HEK293 (cell line): ENCODE data around the gene ADCY1.
"Not testable (repeated sequence)": the region's sequence is repeated elsewhere in the genome, so short reads cannot be mapped to it uniquely, and the experiment has no call there.

ENCODE experiments used
- CTCF ChIA-PET: fragments of 350-600 bp; formaldehyde crosslinking; extraction: SDS; loops from one replicate; lab custom pipeline; 2021; ENCODE audit warnings: antibody characterized with exemption; lab: Yijun Ruan, JAX
- POLR2A ChIA-PET: fragments of 300-600 bp; formaldehyde crosslinking; extraction: SDS; loops from one replicate; lab custom pipeline; 2020; ENCODE audit warnings: antibody characterized with exemption, inconsistent platforms; lab: Yijun Ruan, JAX
- H3K27ac ChIP-seq: fragments of 200-500 bp; sonication (Bioruptor generic); 2 replicates; pipeline ENCODE4 v1.5.1; 2014; ENCODE audit warnings: low read depth, low read length, control low read depth, inconsistent platforms; ENCODE audit errors: extremely low read depth
- H3K36me3 ChIP-seq, 2 experiments: fragments of 200-500 bp in 1 of 2; sonication (Bioruptor generic) in 1 of 2; 1 replicate in 1 of 2; 2 replicates in 1 of 2; pipeline ENCODE4 v1.5.1; 2014 to 2017; ENCODE audit warnings: inconsistent platforms in 2 of 2, low read length in 2 of 2; ENCODE audit not compliant: control insufficient read depth in 2 of 2, insufficient read depth in 1 of 2
- H3K4me1 ChIP-seq: fragments of 200-500 bp; sonication (Bioruptor generic); 2 replicates; pipeline ENCODE4 v1.5.1; 2014; ENCODE audit warnings: mild to moderate bottlenecking, low read length, inconsistent platforms; ENCODE audit not compliant: control insufficient read depth, insufficient read depth
- H3K4me3 ChIP-seq: 2 replicates; pipeline ENCODE4 v1.5.1; 2011; ENCODE audit warnings: low read depth, mild to moderate bottlenecking, control low read depth, low read length, moderate library complexity
- H3K9me3 ChIP-seq: fragments of 200-500 bp; sonication (Bioruptor generic); 2 replicates; pipeline ENCODE4 v1.5.1; 2014; ENCODE audit warnings: low read depth, low read length, inconsistent platforms; ENCODE audit not compliant: control insufficient read depth, insufficient read depth
- GLIS1 ChIP-seq: fragments of 450-650 bp; formaldehyde crosslinking; IDR thresholded peaks from 2 replicates; pipeline ENCODE4 v1.5.1; 2016; ENCODE audit warnings: missing biosample characterization, missing genetic modification characterization
- ZBTB20 ChIP-seq: fragments of 450-650 bp; formaldehyde crosslinking; IDR thresholded peaks from 2 replicates; pipeline ENCODE4 v1.5.1; 2016; ENCODE audit warnings: missing biosample characterization, missing genetic modification characterization
- ZIC2 ChIP-seq: fragments of 450-650 bp; formaldehyde crosslinking; IDR thresholded peaks from 2 replicates; pipeline ENCODE4 v1.5.1; 2016; ENCODE audit warnings: missing biosample characterization, missing genetic modification characterization
- ZNF133 ChIP-seq: fragments of 450-650 bp; formaldehyde crosslinking; IDR thresholded peaks from 2 replicates; pipeline ENCODE4 v1.5.1; 2016; ENCODE audit warnings: missing biosample characterization, missing genetic modification characterization
- ZNF175 ChIP-seq: fragments of 450-650 bp; formaldehyde crosslinking; IDR thresholded peaks from 2 replicates; pipeline ENCODE4 v1.5.1; 2016; ENCODE audit warnings: missing biosample characterization, missing genetic modification characterization
- ZNF223 ChIP-seq: fragments of 450-650 bp; formaldehyde crosslinking; IDR thresholded peaks from 2 replicates; pipeline ENCODE4 v1.5.1; 2016; ENCODE audit warnings: missing biosample characterization, missing genetic modification characterization
- ZNF24 ChIP-seq: fragments of 450-650 bp; formaldehyde crosslinking; IDR thresholded peaks from 2 replicates; pipeline ENCODE4 v1.5.1; 2016; ENCODE audit warnings: missing biosample characterization, missing genetic modification characterization
- ZNF548 ChIP-seq: fragments of 450-650 bp; formaldehyde crosslinking; IDR thresholded peaks from 2 replicates; pipeline ENCODE4 v1.5.1; 2016; ENCODE audit warnings: missing biosample characterization, missing genetic modification characterization
- ZNF624 ChIP-seq: fragments of 450-650 bp; formaldehyde crosslinking; IDR thresholded peaks from 2 replicates; pipeline ENCODE4 v1.5.1; 2017; ENCODE audit warnings: missing biosample characterization, missing genetic modification characterization
- TF ChIP-seq, protein P1 (sequence below): fragments of 450-650 bp; formaldehyde crosslinking; IDR thresholded peaks from 2 replicates; pipeline ENCODE4 v1.5.1; 2017; ENCODE audit warnings: missing biosample characterization, missing genetic modification characterization
- TF ChIP-seq, protein P2 (sequence below): fragments of 450-650 bp; formaldehyde crosslinking; IDR thresholded peaks from 2 replicates; pipeline ENCODE4 v1.5.1; 2016; ENCODE audit warnings: missing biosample characterization, missing genetic modification characterization

The ADCY1 gene

DNA sequence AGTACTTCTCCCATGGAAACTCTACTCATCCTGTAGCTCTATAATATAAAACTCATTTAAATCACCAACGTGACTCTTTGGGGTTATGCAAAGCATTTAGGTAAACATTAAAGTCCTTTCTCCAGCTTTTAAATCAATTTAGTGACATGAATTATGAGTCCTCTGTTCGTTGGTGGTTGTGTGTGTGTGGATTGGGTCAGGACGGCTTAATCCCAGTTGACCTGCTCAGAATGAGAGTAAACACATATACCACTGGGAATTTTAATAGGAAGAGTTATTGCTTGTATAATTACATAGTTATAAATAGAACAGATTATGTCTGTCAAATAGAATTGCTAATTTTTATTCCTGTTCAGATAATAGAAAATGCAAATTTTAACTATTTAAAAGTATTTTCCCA, 30.7 kb upstream of the ADCY1 start:
- H3K4me1 ChIP-seq, result 0 out of 2 replicates have a peak, but pooled peaks cover 3% of the 10 kb centered on the region
- H3K4me3 ChIP-seq, result no peak overlapping the region
- no peak overlapping the region for H3K27ac ChIP-seq
- no peaks in the 10 kb centered on the region for H3K36me3 ChIP-seq
- TF ChIP-seq ZNF223 (tag by site-specific recombination) (no peak), ZNF24 (tag by site-specific recombination) (no peak), ZNF133 (tag by site-specific recombination) (no peak)
- POLR2A ChIA-PET, result no interaction called here
- CTCF ChIA-PET, result interaction anchor here (0.8 kb wide), 1 partner anchor 10 kb away, joined by 4 read pairs; no protein-coding TSS in a partner anchor
- H3K9me3 ChIP-seq, result no peaks in the 10 kb centered on the region

DNA sequence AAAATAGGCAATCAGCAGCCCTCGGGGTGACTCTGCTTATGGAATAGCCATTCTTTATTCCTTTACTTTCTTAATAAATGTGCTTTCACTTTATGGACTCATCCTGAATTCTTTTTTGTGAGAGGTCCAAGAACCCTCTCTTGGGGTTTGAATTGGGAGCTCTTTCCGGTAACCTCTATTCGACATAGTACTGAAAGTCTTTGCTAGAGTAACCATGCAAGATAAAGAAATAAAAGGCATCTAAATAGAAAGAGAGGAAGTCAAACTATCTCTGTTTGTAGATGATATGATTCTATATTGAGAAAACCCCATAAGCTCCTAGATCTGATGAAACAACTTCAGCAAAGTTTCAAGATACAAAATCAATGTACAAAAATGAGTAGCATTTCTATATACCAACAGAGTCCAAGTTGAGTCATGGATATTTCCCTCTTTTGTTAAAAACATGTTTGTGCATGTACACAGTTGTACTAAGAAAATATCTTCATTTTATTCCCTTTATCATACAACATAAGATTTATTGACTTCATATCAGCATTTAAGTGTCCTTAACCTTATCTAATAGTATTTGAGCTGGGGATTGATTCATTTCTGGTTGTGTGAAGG, 29.0 kb upstream of the ADCY1 start:
- H3K9me3 ChIP-seq, H3K36me3 ChIP-seq, CTCF ChIA-PET, H3K27ac ChIP-seq, H3K4me1 ChIP-seq, H3K4me3 ChIP-seq, POLR2A ChIA-PET: not testable (repeated sequence)

DNA sequence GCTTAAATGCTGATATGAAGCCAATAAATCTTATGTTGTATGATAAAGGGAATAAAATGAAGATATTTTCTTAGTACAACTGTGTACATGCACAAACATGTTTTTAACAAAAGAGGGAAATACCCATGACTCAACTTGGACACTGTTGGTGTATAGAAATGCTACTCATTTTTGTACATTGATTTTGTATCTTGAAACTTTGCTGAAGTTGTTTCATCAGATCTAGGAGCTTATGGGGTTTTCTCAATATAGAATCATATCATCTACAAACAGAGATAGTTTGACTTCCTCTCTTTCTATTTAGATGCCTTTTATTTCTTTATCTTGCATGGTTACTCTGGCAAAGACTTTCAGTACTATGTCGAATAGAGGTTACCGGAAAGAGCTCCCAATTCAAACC, 25.3 kb upstream of the ADCY1 start:
- POLR2A ChIA-PET, H3K36me3 ChIP-seq, H3K27ac ChIP-seq, H3K4me3 ChIP-seq, H3K9me3 ChIP-seq, CTCF ChIA-PET, H3K4me1 ChIP-seq: not testable (repeated sequence)

DNA sequence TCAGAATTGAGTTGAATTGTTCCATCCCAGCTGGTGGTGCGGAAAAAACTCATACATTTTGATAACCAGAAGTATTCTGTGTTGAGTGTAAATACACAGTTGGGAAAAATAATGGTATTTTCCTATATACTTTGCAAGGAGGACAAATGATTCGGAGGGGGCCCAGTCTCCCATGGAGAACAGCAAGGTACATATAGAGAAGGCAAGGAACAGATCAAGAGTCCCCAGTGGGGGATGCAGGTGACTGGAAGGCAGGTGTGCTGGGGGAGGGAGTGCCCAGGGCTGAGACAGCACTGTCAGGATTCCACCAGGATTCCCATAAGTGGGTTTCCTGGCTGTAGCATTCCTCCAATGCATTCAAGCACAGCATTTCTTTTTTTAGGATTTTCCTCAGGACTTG, 10.8 kb upstream of the ADCY1 start:
- Histone ChIP-seq H3K4me1 (no peaks in the 10 kb centered on the region), H3K4me3 (no peak overlapping the region), H3K36me3 (no peaks in the 10 kb centered on the region), H3K27ac (no peak overlapping the region), H3K9me3 (no peaks in the 10 kb centered on the region)
- ChIA-PET CTCF (no interaction called here), POLR2A (no interaction called here)
- TF ChIP-seq ZNF548 (tag by site-specific recombination), result no peak
- no peak for TF ChIP-seq ZBTB20 (tag by site-specific recombination)
- no peak for TF ChIP-seq ZIC2 (tag by site-specific recombination)
- TF ChIP-seq GLIS1, result no peak
- no peak for TF ChIP-seq ZNF175 (tag by site-specific recombination)
- TF ChIP-seq, protein P1, sequence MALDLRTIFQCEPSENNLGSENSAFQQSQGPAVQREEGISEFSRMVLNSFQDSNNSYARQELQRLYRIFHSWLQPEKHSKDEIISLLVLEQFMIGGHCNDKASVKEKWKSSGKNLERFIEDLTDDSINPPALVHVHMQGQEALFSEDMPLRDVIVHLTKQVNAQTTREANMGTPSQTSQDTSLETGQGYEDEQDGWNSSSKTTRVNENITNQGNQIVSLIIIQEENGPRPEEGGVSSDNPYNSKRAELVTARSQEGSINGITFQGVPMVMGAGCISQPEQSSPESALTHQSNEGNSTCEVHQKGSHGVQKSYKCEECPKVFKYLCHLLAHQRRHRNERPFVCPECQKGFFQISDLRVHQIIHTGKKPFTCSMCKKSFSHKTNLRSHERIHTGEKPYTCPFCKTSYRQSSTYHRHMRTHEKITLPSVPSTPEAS (tag by site-specific recombination), result no peak
- no peak for TF ChIP-seq ZNF624 (tag by site-specific recombination)
- TF ChIP-seq, protein P2, sequence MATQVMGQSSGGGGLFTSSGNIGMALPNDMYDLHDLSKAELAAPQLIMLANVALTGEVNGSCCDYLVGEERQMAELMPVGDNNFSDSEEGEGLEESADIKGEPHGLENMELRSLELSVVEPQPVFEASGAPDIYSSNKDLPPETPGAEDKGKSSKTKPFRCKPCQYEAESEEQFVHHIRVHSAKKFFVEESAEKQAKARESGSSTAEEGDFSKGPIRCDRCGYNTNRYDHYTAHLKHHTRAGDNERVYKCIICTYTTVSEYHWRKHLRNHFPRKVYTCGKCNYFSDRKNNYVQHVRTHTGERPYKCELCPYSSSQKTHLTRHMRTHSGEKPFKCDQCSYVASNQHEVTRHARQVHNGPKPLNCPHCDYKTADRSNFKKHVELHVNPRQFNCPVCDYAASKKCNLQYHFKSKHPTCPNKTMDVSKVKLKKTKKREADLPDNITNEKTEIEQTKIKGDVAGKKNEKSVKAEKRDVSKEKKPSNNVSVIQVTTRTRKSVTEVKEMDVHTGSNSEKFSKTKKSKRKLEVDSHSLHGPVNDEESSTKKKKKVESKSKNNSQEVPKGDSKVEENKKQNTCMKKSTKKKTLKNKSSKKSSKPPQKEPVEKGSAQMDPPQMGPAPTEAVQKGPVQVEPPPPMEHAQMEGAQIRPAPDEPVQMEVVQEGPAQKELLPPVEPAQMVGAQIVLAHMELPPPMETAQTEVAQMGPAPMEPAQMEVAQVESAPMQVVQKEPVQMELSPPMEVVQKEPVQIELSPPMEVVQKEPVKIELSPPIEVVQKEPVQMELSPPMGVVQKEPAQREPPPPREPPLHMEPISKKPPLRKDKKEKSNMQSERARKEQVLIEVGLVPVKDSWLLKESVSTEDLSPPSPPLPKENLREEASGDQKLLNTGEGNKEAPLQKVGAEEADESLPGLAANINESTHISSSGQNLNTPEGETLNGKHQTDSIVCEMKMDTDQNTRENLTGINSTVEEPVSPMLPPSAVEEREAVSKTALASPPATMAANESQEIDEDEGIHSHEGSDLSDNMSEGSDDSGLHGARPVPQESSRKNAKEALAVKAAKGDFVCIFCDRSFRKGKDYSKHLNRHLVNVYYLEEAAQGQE (tag by site-specific recombination), result no peak
